Measurements from ENCODE around the gene COBL.

Gene COBL

DNA sequence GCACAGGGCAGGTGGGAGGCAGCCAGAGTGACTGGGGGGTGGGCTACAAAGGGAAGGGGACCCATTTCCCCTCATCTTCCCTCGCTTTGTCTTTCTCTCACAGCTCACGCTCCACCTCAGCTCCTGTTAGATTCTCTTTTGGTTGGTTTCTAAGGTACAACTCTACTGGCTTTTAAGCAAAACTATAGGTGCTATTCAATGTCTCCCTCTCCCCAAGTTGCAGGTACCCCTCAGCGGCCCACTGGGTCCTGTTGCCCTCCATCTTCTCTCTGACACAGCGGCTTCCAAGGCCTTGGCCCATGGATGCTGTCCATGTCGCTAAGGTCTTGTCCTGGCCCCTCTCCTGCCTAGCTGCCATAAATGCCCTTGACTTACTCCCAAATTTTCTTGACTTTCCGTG lies 168.4 kb downstream of the COBL start:
- DNase-seq (ENCODE audit: low read depth, low spot score): no peak

DNA sequence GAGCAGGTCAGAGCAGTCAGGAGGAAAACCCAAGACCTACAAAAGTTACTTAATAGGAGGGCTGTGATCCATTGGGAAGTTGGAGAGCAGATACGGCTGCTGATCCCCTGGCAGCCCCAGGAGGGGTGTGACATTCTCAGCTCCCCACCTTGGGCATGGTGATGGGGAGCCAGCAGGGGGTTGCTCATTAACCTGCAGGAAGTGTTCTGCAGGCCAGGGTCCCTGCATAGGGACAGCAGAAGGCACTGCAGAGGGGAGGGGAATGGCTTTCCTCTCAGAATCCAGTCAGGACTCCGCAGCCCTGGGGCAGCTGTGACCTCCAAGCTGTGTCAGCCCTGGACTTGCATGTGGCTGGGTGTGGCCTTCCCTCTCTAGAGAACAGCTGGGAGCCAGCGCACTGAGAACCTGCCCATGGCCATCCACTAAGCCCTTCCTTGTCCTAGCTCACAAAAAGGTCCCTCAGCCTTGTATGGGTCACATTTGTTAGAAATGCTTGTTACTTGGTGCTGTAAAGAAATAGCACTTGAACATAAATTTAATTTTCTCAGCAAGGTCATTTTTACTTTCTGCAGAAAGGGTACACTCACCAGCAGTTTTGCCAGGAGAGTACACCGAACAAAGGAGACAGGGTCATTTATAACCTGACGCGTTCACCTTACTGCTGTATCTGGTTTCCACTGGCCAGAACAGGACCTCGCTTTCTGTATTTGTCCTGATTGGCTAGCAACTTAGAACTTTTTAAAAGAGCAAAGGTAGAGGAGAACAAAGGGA lies 169.6 kb downstream of the COBL start:
- DNase-seq (ENCODE audit: low read depth, low spot score): no peak

DNA sequence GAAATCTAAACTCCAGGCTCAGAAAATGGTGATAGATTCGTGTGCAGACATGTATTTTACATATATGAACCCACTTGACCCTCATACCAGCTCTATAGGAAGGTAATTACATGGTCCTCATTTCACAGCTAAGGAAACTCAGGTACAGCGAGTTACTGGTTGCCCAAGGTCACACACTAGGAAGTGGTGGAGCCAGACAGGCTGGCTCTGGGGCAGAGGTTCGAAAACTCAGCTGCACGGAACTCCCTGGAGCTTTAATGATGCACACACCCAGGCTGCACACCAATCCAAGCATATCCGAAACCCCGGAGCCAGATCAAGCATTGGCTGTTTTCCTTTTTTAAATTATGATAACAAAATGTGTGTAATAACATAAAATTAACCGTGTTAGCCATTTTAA lies 172.4 kb downstream of the COBL start:
- DNase-seq (ENCODE audit: low read depth, low spot score): no peak

DNA sequence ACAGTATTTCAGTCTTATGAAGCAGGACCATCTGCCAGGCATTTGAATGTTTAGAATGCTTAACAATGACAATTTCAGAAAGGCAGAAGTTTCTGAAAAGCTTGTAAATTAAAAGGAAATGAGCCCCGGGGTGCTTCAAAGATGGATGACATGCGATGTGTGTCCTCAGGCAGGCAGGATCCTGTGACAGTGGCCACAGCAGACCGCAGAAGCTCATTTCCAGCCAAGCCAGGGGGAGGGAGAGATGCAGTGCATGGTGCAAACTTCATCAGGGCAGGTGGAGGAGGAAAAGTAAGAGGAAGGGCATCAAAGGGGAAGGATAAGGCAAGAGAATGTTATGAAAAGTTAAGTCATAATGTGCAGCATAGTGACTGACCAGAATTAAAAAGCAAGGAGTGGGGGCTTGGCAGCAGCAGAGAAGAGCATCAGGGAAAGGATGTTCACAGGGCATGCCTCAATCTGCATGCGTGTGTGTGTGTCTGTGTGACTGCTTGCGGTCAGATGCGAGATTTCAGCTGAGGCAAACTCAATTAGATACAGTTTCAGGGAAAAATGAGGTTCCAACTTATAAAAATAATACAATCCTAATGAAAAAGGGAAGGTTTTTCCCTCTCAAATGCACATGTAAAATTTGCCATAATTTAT lies 173.7 kb downstream of the COBL start:
- DNase-seq (ENCODE audit: low read depth, low spot score): no peak

DNA sequence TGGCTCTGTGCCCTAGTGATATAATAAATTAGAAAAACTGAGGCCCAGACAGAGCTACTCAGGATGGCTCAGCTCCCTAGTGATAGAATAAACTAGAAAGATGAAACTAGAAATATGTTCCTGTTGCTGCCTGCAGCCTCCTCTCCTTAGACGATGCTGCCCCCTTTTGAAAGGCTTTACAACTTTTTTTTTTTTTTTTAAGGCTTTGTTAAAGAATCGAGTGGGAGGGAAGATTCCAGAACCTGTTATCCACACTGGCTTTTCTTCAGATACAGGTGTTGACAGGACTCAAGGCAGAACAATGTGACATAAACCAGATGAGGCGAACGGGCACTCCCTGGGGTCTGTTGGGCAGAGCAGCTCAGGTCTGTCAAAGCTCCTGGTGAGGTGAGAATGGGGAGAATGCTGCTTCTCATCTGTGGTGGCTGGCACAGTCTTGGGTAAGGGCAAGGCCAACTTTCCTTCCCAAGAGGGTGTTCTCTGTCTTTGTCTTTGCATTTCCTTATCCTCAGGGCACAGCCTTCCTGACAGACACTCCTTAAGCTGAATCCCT lies 175.1 kb downstream of the COBL start:
- DNase-seq (ENCODE audit: low read depth, low spot score): no peak

DNA sequence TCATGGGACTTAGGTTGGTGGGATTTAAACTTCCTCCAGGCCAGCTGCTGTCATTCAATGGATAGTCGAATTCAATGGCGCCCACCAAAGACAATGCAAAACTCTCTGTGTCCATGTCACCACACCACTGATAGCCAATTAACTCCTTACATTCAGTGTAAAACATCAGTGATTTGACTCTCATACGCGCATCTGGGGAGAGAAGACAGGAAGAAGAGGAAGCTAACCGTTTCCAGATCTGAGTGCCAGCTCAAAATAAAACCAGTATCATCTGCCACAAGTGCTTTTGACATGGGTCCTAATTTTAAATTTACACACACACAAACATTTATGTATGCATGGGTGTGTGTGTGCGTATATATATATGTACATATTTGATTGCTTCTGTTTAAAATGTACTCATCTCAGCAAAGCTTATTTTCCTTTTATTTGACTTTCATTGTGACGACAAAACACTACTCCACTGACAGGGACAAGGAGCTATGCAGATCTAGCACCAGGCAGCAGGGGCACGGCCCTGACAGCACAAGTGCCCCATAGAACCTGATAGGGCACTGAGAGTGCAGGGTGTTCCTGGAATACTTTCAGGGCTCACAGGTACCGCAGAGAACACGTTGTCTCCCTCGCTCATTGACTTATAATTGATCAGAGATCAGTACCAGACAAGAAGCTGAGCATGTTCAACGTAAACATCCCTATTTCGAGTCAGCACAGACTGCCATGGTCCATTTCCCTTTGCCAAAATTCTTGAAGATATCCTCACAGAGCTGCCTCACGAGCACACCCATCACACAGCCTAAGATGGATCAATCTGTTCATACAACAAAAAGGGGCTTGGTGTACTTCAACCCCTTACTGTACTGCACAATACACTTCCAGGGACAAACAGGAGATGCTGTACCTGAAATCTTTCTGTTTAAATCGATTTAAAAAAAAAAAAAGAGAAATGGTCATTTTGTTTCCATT lies 176.1 kb downstream of the COBL start:
- no peak for DNase-seq (ENCODE audit: low read depth, low spot score)

DNA sequence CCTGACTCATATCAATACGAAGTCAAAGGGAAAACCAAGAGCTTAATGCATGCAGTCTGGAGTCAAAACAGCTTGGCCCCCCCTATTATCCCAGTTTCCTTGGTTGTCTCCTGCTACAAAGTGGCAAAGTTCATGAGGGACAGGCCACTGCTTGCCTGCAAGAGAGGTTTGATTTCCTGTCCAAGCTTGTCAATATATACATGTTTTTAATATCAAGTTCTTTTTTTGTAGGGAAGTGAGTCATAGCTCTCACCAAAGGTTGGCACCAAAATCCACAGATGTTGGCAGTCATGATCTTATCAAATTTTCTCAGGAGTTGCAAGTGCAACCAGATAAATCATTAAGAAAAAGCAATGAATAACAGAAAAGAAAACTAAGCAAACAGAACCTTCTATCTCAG lies 176.8 kb downstream of the COBL start:
- DNase-seq (ENCODE audit: low read depth, low spot score): no peak

DNA sequence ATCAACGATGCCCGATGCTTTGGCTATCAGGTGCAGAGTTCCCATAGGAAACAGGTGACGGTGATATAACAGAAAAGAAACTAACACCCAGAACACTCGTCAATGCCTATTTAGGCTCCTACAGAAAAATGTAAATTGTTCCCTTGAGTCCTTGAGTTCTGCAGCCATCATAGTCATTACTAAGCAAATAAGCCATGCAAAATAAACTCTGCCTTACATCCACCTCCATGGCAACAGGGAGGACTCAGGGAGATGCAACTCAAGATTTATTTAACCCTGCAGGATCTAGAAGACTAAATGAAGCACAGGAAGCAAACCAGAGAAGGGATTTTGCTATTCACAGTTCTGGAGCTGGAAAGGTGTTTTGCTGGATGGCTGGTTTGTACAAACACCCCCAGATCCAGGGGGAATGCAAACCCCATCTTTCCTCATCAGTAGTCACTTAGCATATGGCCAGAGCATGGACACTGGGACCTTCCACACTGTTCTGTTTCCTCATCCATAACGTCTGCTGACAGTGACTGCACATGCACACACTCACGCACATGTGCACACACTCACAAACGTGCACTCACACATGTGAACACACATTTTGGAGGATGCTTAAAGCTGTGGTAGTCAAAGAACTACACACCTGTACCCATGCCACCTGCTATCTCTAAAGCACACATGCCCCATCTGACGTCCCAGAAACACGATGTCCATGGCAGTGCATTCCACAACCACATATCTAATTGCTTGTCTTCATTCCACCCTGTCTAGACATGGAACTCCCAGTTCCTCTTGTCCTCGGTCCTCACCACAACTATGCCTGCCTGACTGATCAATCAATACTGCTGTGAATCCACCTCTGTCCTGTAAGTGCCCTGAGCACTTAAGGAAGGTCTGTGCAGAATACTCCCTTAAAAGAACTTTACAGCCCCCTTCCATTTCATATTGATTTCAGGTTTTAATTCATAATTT lies 178.2 kb downstream of the COBL start:
- DNase-seq (ENCODE audit: low read depth, low spot score): no peak

DNA sequence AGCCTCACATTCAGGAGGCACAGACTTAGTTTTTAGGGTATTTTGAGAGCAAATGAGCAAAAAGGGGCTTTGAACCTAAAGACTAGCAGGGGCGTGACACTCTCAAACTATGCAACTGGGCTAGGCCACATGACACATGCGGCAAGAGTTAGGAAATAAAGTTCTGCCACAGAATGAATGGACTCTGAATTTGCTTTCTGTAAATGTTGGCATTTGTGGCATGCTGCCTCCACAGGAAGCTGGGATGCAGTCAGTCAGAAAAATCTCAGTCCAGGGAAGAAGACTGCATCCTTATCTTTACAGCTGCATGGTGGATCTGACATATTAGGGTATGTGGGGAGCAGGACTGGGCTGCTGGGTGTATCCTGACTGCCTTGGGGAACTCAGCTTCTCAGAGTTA lies 181.0 kb downstream of the COBL start:
- no peak for DNase-seq (ENCODE audit: low read depth, low spot score)

DNA sequence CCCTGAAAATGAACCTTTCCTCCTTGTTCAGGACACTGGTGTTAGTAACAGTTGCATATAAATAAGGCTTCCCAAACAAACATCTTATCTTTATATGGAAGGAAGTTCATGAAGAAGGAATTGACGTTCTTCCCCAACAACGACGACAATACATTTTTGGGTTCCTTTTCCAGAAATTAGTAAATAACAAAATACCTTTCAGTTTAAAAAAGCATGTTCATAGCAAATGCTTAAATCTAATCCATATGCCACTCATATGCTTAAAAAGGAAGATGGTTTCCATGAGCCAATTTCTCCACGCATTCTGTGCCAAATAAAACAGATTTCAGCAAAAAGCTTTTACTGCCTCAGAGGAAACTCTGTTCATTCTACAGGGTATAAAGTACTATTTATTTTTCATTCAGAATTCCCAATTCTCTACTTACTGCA lies 182.6 kb downstream of the COBL start:
- DNase-seq (ENCODE audit: low read depth, low spot score): no peak

DNA sequence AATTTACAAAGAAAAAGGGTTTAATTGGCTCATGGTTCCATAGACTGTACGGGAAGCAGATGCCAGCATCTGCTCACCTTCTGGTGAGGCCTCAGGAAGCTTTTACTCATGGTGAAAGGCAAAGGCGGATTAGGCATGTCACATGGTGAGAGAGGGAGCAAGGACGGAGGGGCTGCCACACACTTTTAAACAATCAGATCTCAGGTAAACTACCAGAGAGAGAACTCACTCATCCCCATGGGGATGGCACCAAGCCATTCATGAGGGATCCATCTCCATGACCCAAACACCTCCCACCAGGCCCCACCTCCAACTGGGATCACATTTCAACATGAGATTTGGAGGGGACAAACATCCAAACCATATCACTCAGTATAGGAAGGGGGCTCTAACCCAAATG lies 183.9 kb downstream of the COBL start:
- no peak for DNase-seq (ENCODE audit: low read depth, low spot score)

DNA sequence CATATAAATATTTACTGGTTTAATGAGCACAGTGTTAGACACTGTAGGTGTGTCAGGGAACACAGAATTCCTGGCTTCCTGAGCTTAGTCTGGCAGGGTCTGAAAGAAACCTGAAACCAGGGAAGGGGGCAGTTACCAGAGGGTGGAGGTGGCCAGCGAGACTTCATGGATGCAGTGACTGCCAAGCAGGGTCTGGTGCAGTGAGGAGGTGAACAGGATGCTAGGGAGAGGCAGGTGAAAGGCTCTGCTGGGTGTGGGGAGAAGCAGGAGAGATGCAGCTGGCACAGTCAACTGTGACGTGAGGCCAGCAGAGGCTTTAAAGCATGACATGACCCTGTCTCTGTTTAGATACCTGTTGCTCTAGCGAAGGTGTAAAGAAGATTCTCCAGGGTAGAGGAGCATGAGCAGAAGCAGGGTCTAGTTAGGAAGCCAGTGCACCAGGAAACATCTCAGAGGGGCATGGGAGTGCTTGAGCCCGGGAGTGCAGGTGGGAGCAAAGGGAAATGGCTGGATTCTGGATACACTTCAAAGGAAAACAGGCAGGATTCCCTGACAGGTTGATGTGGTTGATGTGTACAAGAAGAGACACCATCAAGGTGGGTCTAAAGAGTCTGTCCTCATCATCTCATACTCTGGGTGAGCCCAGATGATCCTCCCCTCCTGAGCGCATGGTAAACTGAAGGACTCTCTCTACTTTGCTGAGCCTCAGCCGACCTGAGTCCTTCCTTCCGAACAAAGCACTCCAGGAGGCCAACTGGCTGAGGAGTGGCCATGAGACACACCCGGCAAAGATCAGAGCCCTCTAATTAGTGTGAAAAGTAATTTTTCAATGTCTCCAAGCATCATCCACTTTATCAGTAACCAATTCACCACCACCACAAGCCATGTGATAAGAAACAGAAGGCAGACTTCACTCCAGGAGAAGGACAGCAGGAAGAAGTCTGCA lies 186.8 kb downstream of the COBL start:
- DNase-seq (ENCODE audit: low read depth, low spot score): no peak

DNA sequence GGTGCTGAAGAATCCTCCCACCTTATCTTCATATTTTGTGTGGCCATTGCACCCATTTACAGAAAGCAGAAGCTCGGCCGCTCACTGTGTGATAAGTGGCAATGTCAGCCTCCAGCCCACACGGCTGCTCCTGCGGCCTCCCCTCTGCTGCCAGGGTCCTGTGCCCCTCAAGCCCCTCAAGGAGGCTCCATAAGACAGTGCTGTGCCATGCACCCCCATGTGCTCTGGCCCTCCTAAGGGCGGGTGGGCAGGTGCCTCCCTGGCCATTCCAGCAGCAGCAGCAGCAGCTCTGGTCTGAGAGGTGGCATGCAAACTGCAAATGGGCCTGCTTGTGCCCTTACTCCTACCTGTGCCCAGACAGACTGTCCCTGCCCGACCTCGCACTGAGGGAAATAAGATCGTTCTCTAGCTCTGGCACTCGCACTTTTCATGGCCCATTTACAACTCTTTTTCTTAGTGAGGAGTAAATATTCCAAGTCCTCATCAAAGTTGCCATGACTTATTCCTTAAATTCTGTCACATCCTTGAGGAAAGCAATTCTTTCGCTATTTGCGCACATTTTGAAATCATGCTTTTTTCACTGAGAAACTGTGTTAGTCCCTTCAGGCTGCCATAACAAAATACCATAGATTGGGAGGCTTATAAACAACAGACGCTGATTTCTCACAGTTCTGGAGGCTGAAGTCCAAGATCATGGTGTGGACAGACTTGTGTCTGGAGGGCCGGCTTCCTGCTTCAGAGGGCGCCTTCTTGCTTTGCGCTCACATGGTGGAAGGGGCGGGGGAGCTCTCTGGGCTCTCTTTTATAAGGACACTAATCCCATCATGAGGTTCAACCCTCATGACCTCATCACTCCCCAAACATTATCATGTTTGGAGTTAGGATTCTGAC lies 187.8 kb downstream of the COBL start:
- DNase-seq (ENCODE audit: low read depth, low spot score): no peak

DNA sequence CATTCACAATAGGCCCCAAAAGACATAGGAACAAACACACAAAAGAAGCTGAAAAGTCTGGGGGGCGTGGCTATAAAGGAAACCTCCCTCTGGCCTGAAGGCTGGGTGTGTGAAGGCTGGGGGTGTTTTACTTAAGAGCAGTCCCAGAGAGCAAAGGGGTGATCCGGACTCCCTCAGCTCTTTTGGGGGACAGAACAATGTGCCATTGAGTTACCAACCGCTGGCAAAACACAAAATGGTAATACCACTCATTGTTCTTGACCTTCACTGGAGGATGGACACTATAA lies 189.0 kb downstream of the COBL start:
- DNase-seq (ENCODE audit: low read depth, low spot score): no peak

DNA sequence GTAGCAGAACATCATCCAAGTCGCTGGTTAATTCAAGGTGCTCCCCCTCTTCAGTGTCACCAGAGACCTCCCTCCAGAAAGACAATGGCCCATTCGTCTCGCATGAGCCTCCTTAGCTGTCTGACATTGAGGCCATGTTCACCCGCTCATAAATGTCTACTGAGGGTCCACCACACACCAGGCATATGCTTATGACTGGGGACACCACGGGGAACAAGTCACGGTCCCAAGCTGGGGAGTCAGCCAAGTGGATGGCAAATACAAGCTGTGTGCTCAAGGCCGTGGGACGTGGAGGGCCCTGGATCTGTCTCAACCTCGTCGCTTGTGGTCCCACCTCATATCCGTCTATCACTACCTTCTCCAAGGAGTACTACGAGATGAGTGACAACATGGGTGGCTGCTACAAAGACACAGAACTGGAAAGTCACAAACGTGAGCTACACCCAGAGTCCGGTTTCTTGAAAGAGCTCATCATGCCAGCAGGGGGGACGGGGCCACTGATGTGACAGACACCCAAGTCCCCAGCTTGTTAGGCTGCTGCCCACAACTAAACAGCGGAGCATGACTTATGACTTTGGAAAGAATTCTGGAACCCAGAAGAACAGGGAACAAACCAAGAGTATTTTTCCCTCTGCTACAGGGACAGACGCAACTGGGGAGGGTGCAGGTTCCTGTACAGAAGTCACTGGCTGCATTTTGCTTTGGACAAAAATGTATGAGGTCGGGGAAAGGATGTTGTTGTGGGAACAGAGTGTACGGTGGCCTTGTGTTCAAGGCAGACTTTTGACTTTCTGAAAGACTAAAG lies 189.6 kb downstream of the COBL start:
- DNase-seq (ENCODE audit: low read depth, low spot score): no peak

DNA sequence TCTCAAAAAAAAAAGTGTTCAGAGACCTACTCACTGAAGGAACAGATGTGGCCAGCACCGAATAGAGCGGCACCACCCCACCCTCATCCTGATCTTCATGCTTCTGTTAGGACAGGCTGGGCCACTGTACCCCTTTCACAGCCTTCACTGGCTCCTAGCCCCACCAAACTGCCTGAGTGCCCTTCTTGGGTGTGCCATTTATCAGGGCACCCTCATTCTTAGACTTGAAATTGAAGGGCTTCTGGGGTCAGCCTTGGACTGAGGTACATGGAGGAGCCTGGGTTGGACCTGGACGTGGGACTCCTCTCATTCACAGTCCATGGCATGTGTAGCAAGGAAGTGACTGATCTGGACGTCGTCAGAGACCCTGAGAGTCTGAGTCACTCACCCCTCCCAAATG lies 190.3 kb downstream of the COBL start:
- DNase-seq (ENCODE audit: low read depth, low spot score): no peak

DNA sequence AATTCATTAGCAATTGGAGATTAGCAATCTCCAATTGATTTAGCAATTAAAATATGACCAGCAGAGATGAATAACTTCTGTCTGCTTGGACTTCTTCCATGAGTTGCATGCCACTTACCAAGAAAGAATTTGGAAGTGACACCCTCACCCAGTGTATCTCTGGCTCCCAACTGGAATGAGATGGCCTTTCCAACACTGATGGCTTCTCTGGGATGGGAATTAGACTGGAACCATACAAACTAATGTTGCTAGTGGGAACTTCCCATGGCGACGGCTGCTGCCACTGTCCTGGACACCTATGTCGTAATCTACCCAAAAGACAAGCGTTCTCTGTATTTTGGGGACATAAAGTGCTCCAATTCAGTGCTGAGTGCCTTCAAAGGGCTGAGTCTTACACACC lies 192.3 kb downstream of the COBL start:
- no peak for DNase-seq (ENCODE audit: low read depth, low spot score)
